WTC11 (cell line): Measurements from ENCODE around the gene CLBA1. TPM values are rescaled to one million over a fixed set of nuclear protein-coding genes. Genes with fewer than 3 reads are reported as not detected.

Experiments used
- ATAC-seq: fragments of 200-7000 bp; cut with Tn5 transposase; 2 replicates; pipeline ENCODE4 v1.10.0; 2021; ENCODE audit warnings: mild to moderate bottlenecking, moderate library complexity
- CTCF ChIA-PET: fragments of 300-600 bp; sonication (Branson Sonifier 250); formaldehyde crosslinking; loops from one replicate; lab custom pipeline; 2021; ENCODE audit warnings: antibody characterized with exemption; lab: Charles Lee
- POLR2A ChIA-PET: fragments of 350-600 bp; sonication (Branson Sonifier 250); formaldehyde crosslinking; loops from one replicate; lab custom pipeline; 2021; ENCODE audit warnings: antibody characterized with exemption; lab: Charles Lee
- DNase-seq: peaks from one replicate; pipeline ENCODE4 v3.0.0; 2021; ENCODE audit warnings: low spot score
- H3K27ac Mint-ChIP-seq: 2 replicates; pipeline ENCODE4 v1.8.0; 2021; ENCODE audit warnings: mixed read lengths
- H3K27me3 Mint-ChIP-seq: 2 replicates; pipeline ENCODE4 v1.8.0; 2021; ENCODE audit warnings: low read depth, mild to moderate bottlenecking, moderate library complexity, mixed read lengths
- H3K36me3 Mint-ChIP-seq: 2 replicates; pipeline ENCODE4 v1.8.0; 2021; ENCODE audit warnings: mixed read lengths
- H3K4me1 Mint-ChIP-seq: 2 replicates; pipeline ENCODE4 v1.8.0; 2022; ENCODE audit warnings: mixed read lengths
- H3K4me3 Mint-ChIP-seq: 2 replicates; pipeline ENCODE4 v1.8.0; 2021; ENCODE audit warnings: mild to moderate bottlenecking, moderate library complexity, mixed read lengths
- H3K9me3 Mint-ChIP-seq: 2 replicates; pipeline ENCODE4 v1.8.0; 2021; ENCODE audit warnings: mixed read lengths
- AR ChIP-seq: fragments of 250-450 bp; sonication (Bioruptor Pico); IDR thresholded peaks from 2 replicates; pipeline ENCODE4 v1.9.0; 2021; ENCODE audit warnings: mild to moderate bottlenecking
- ATF1 ChIP-seq: sonication (generic); formaldehyde crosslinking; IDR thresholded peaks from 2 replicates; pipeline ENCODE4 v1.8.1; 2023; ENCODE audit warnings: mild to moderate bottlenecking, moderate library complexity, missing genetic modification reagents
- ATF6 ChIP-seq: sonication (generic); formaldehyde crosslinking; IDR thresholded peaks from 2 replicates; pipeline ENCODE4 v1.8.1; 2023; ENCODE audit warnings: mild to moderate bottlenecking, missing genetic modification reagents
- EMX1 ChIP-seq: fragments of 250-450 bp; sonication (Bioruptor Pico); IDR thresholded peaks from 2 replicates; pipeline ENCODE4 v1.8.0; 2021; ENCODE audit warnings: mild to moderate bottlenecking
- GRHL2 ChIP-seq: fragments of 250-450 bp; sonication (Bioruptor Pico); IDR thresholded peaks from 2 replicates; pipeline ENCODE4 v1.8.0; 2022; ENCODE audit warnings: mild to moderate bottlenecking, moderate library complexity; ENCODE audit not compliant: insufficient replicate concordance, severe bottlenecking
- HMGA2 ChIP-seq: fragments of 250-450 bp; sonication (Bioruptor Pico); IDR thresholded peaks from 2 replicates; pipeline ENCODE4 v1.4.0; 2021; ENCODE audit warnings: mild to moderate bottlenecking, moderate library complexity
- IRF2 ChIP-seq: sonication (generic); formaldehyde crosslinking; IDR thresholded peaks from 2 replicates; pipeline ENCODE4 v1.8.0; 2022; ENCODE audit warnings: low read depth, missing genetic modification reagents, borderline replicate concordance
- MAX ChIP-seq: sonication (generic); formaldehyde crosslinking; IDR thresholded peaks from 2 replicates; pipeline ENCODE4 v1.8.0; 2022; ENCODE audit warnings: mild to moderate bottlenecking, missing genetic modification reagents
- MLX ChIP-seq: sonication (generic); formaldehyde crosslinking; IDR thresholded peaks from 2 replicates; pipeline ENCODE4 v1.8.1; 2023; ENCODE audit warnings: mild to moderate bottlenecking, missing genetic modification reagents, moderate library complexity
- MYBL2 ChIP-seq: sonication (generic); formaldehyde crosslinking; IDR thresholded peaks from 2 replicates; pipeline ENCODE4 v1.8.1; 2023; ENCODE audit warnings: mild to moderate bottlenecking, moderate library complexity, missing genetic modification reagents
- NFE2L1 ChIP-seq: sonication (generic); formaldehyde crosslinking; IDR thresholded peaks from 2 replicates; pipeline ENCODE4 v1.8.1; 2023; ENCODE audit warnings: missing genetic modification reagents
- NR3C1 ChIP-seq: sonication (generic); formaldehyde crosslinking; conservative IDR thresholded peaks from 2 replicates; pipeline ENCODE4 v1.8.1; 2023; ENCODE audit warnings: low read depth, mild to moderate bottlenecking, missing genetic modification reagents
- PREB ChIP-seq: sonication (generic); formaldehyde crosslinking; IDR thresholded peaks from 2 replicates; pipeline ENCODE4 v1.8.1; 2022; ENCODE audit warnings: mild to moderate bottlenecking, missing genetic modification reagents, moderate library complexity, borderline replicate concordance
- RELA ChIP-seq: sonication (generic); formaldehyde crosslinking; IDR thresholded peaks from 2 replicates; pipeline ENCODE4 v1.8.1; 2022; ENCODE audit warnings: missing genetic modification reagents, mild to moderate bottlenecking, borderline replicate concordance
- SOX15 ChIP-seq: fragments of 250-450 bp; sonication (Bioruptor Pico); IDR thresholded peaks from 2 replicates; pipeline ENCODE4 v1.9.0; 2021; ENCODE audit warnings: mild to moderate bottlenecking
- TP53 ChIP-seq: sonication (generic); formaldehyde crosslinking; IDR thresholded peaks from 2 replicates; pipeline ENCODE4 v1.8.1; 2023; ENCODE audit warnings: mild to moderate bottlenecking, missing genetic modification reagents
- USF1 ChIP-seq: sonication (generic); formaldehyde crosslinking; IDR thresholded peaks from 2 replicates; pipeline ENCODE4 v1.8.0; 2022; ENCODE audit warnings: mild to moderate bottlenecking, missing genetic modification reagents
- USF2 ChIP-seq: sonication (generic); formaldehyde crosslinking; IDR thresholded peaks from 2 replicates; pipeline ENCODE4 v1.8.1; 2023; ENCODE audit warnings: mild to moderate bottlenecking, missing genetic modification reagents, moderate library complexity
- ZNF138 ChIP-seq: sonication (generic); formaldehyde crosslinking; conservative IDR thresholded peaks from 2 replicates; pipeline ENCODE4 v1.8.1; 2022; ENCODE audit warnings: mild to moderate bottlenecking, moderate library complexity, missing genetic modification reagents
- ZNF232 ChIP-seq: sonication (generic); formaldehyde crosslinking; IDR thresholded peaks from 2 replicates; pipeline ENCODE4 v1.8.0; 2022; ENCODE audit warnings: mild to moderate bottlenecking, missing genetic modification reagents
- total RNA-seq: library from RNA; stranded (reverse); gene quantifications from 3 replicates; pipeline ENCODE4 v1.2.3, GENCODE V29; 2021

The CLBA1 gene
- total RNA-seq, 1 experiment from 2014 or later, result 3.8 TPM

- TF ChIP-seq USF1 (CRISPR knock-in tag), result no peak
- no peak for TF ChIP-seq ZNF232 (CRISPR knock-in tag)
- no peak for TF ChIP-seq EMX1
Measured at GRCh38 chr14:105022276-105022670, 36.7 kb downstream of the CLBA1 start (continued).

GRCh38 chr14:105023144-105023543 is 37.6 kb downstream of the CLBA1 start:
- Mint-ChIP-seq H3K36me3 (peaks cover 9% of the 10 kb centered on the region), H3K27me3 (no peaks in the 10 kb centered on the region; the same call in 1 of the 2 replicates), H3K4me1 (peaks cover 43% of the 10 kb centered on the region), H3K27ac (no peak overlapping the region; the same call in 1 of the 2 replicates), H3K9me3 (no peaks in the 10 kb centered on the region), H3K4me3 (peak overlapping the region; percentile 87)
- DNase-seq (no peak), ATAC-seq (no peak)
- TF ChIP-seq ATF1 (CRISPR knock-in tag), result no peak
- no peak for TF ChIP-seq SOX15 (CRISPR knock-in tag)
- TF ChIP-seq ZNF232 (CRISPR knock-in tag), result no peak
- no peak for TF ChIP-seq MYBL2 (CRISPR knock-in tag)
- TF ChIP-seq IRF2 (CRISPR knock-in tag), result no peak
- TF ChIP-seq USF2 (CRISPR knock-in tag), result no peak
- no peak for TF ChIP-seq MLX (CRISPR knock-in tag)
- TF ChIP-seq NR3C1 (CRISPR knock-in tag), result no peak
- TF ChIP-seq MAX, result no peak
- no peak for TF ChIP-seq AR (CRISPR knock-in tag)
- no peak for TF ChIP-seq ATF6 (CRISPR knock-in tag)
- TF ChIP-seq ZNF138, result no peak
- TF ChIP-seq RELA (CRISPR knock-in tag), result no peak
- TF ChIP-seq GRHL2, result no peak
- TF ChIP-seq NFE2L1 (CRISPR knock-in tag), result no peak
- no peak for TF ChIP-seq HMGA2 (CRISPR knock-in tag)
- no peak for TF ChIP-seq TP53 (CRISPR knock-in tag)
- TF ChIP-seq PREB, result no peak
- ChIA-PET CTCF (interaction anchor here (3.1 kb wide), 1 partner anchor 23 kb away, joined by 21 read pairs; no protein-coding TSS in a partner anchor), POLR2A (no interaction called here)
